ENCODE results near the gene RAB8B. TPM values are rescaled to one million over a fixed set of nuclear protein-coding genes. Genes with fewer than 3 reads are reported as not detected.

The RAB8B gene
- polyA plus RNA-seq, 1 donor, result 23.2 TPM

DNA sequence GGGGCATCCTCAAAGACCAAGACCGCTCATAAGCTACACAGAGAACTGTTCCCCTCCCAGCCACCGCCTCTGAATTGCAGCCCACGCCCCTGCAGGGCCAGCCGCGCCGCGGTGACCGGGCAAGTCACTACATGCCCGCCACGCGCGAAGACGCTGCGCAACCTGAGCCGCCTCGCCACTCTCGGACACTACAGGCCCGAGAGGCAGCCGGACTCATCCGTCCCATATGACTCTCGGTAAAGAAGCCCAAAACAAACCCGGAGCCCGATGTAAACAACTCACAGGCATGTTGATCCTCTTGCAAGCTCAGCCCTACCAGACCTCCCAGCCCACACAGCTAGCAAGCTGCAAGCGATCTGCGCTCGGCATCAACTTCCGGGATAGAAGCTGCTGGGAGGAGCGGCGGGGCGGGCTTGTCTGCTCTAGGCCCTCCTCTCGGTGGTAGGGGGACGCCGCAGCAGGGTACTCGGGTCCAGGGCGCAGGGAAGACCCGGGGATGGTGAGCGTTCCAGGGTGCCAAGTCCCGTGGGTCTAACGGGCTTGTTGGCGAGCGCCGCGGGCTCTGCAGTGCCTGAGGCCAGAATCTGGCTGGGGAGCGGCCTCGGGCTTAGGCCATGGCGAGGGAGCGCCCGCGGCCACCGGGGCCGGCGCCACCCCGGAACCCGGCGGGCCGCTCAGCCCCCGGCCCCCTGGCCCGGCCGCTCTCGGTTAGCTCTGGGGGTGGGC, 32.1 kb upstream of the RAB8B start, which contains the start of gene RPS27L:
Gene RPS27L (minus strand): TSS at position 360 of the 726 bp plus-strand sequence. CDS start 72 bp downstream, at position 288.
- WGBS (ENCODE audit: insufficient coverage, low lambda C conversion rate), result no CpG with 5 or more reads among the region's 60 CpGs
- H3K27me3 ChIP-seq (ENCODE audit: control insufficient read depth, insufficient read depth, low read length), result no peaks in the 10 kb centered on the region
- no peaks in the 10 kb centered on the region for H3K4me1 ChIP-seq (ENCODE audit: control insufficient read depth, insufficient read depth, low read length)
- no peaks in the 10 kb centered on the region for H3K9me3 ChIP-seq (ENCODE audit: control insufficient read depth, low read depth, low read length)
- DNase-seq, result peak; percentile 89 to 96
- peaks cover 10% of the 10 kb centered on the region for H3K36me3 ChIP-seq (ENCODE audit: control insufficient read depth, insufficient read depth, low read length)
- peak within 1 kb of the TSS; percentile 94 for H3K27ac ChIP-seq (ENCODE audit: low read length)
- H3K4me3 ChIP-seq (ENCODE audit: low read length), result peak within 1 kb of the TSS; percentile 76

DNA sequence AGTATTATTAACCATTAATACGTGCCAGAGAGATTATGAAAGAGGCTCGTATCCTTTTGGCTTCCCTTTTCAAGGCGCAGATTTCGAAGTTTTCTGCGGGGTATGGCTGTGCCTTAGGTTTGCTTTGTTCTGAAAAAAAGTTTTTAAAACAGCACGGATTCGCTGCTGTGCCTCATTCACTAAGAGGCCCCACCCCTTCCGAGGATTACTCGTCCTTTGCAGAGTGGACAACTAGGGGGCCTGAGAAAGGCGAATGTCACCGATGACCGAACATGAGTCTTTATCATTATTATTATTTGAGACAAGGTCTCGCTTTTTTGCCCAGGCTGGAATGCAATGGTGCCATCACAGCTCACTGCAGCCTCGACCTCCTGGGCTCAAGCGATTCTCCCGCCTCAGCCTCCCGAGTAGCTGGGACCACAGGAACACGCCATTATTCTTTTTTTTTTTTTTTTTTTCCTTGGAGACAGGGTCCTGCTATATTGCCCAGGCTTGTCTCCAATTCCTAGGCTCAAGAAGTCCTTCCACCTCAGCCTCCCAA, 31.4 kb upstream of the RAB8B start:
- peak overlapping the region; percentile 76 for H3K4me3 ChIP-seq (ENCODE audit: low read length)
- H3K36me3 ChIP-seq (ENCODE audit: control insufficient read depth, insufficient read depth, low read length), result peaks cover 6% of the 10 kb centered on the region
- no peaks in the 10 kb centered on the region for H3K4me1 ChIP-seq (ENCODE audit: control insufficient read depth, insufficient read depth, low read length)
- peak; percentile 45 to 75 for DNase-seq
- peak overlapping the region; percentile 94 for H3K27ac ChIP-seq (ENCODE audit: low read length)
- 0% methylated on average over 2 of the region's 18 CpGs for WGBS (ENCODE audit: insufficient coverage, low lambda C conversion rate)
- no peaks in the 10 kb centered on the region for H3K27me3 ChIP-seq (ENCODE audit: control insufficient read depth, insufficient read depth, low read length)
- H3K9me3 ChIP-seq (ENCODE audit: control insufficient read depth, low read depth, low read length), result no peaks in the 10 kb centered on the region

- H3K27ac ChIP-seq (ENCODE audit: low read length), result no peak overlapping the region
- DNase-seq, result no peak
- no peaks in the 10 kb centered on the region for H3K4me1 ChIP-seq (ENCODE audit: control insufficient read depth, insufficient read depth, low read length)
- H3K4me3 ChIP-seq (ENCODE audit: low read length), result no peak overlapping the region
- no peaks in the 10 kb centered on the region for H3K36me3 ChIP-seq (ENCODE audit: control insufficient read depth, insufficient read depth, low read length)
- no peaks in the 10 kb centered on the region for H3K9me3 ChIP-seq (ENCODE audit: control insufficient read depth, low read depth, low read length)
- no peaks in the 10 kb centered on the region for H3K27me3 ChIP-seq (ENCODE audit: control insufficient read depth, insufficient read depth, low read length)
Observed at GRCh38 chr15:63160638-63161037, 28.8 kb upstream of the RAB8B start.

GRCh38 chr15:63163217-63163616, 26.2 kb upstream of the RAB8B start:
- no peaks in the 10 kb centered on the region for H3K4me1 ChIP-seq (ENCODE audit: control insufficient read depth, insufficient read depth, low read length)
- no peaks in the 10 kb centered on the region for H3K27me3 ChIP-seq (ENCODE audit: control insufficient read depth, insufficient read depth, low read length)
- no peaks in the 10 kb centered on the region for H3K9me3 ChIP-seq (ENCODE audit: control insufficient read depth, low read depth, low read length)
- no peak for DNase-seq
- no peak overlapping the region for H3K27ac ChIP-seq (ENCODE audit: low read length)
- H3K4me3 ChIP-seq (ENCODE audit: low read length), result no peak overlapping the region
- WGBS (ENCODE audit: insufficient coverage, low lambda C conversion rate), result no CpG with 5 or more reads among the region's 4 CpGs
- no peaks in the 10 kb centered on the region for H3K36me3 ChIP-seq (ENCODE audit: control insufficient read depth, insufficient read depth, low read length)

GRCh38 chr15:63165166-63165859, 24.1 kb upstream of the RAB8B start:
- H3K9me3 ChIP-seq (ENCODE audit: control insufficient read depth, low read depth, low read length), result no peaks in the 10 kb centered on the region
- no peak for DNase-seq
- 93% methylated on average over 3 of the region's 6 CpGs for WGBS (ENCODE audit: insufficient coverage, low lambda C conversion rate)
- no peak overlapping the region for H3K4me3 ChIP-seq (ENCODE audit: low read length)
- no peaks in the 10 kb centered on the region for H3K4me1 ChIP-seq (ENCODE audit: control insufficient read depth, insufficient read depth, low read length)
- no peaks in the 10 kb centered on the region for H3K36me3 ChIP-seq (ENCODE audit: control insufficient read depth, insufficient read depth, low read length)
- H3K27me3 ChIP-seq (ENCODE audit: control insufficient read depth, insufficient read depth, low read length), result no peaks in the 10 kb centered on the region
- H3K27ac ChIP-seq (ENCODE audit: low read length), result no peak overlapping the region

DNA sequence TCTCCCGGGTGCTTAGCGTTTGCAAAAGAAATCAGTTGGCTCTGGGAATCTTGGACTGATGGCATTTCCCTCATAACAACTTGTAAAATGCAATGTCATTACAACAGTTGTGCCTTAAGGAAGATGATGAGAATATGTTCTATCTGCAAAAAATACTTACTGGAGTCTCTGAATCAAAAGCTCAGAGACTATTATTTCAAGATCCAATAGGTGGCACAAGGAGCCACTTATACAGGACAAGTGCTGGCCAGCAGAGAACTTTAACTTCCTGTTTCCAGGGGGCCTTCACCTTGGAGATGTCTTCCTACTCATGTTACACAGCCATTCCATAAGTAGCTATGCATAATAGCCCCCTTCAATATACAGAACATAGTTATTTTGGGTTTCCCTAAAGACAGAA, 23.2 kb upstream of the RAB8B start:
- no peak for DNase-seq
- Histone ChIP-seq H3K27me3 (ENCODE audit: control insufficient read depth, insufficient read depth, low read length) (no peaks in the 10 kb centered on the region), H3K27ac (ENCODE audit: low read length) (no peak overlapping the region), H3K36me3 (ENCODE audit: control insufficient read depth, insufficient read depth, low read length) (no peaks in the 10 kb centered on the region), H3K4me1 (ENCODE audit: control insufficient read depth, insufficient read depth, low read length) (no peaks in the 10 kb centered on the region), H3K4me3 (ENCODE audit: low read length) (no peak overlapping the region), H3K9me3 (ENCODE audit: control insufficient read depth, low read depth, low read length) (no peaks in the 10 kb centered on the region)
- WGBS (ENCODE audit: insufficient coverage, low lambda C conversion rate), result no CpG with 5 or more reads among the region's 2 CpGs

- DNase-seq, result no peak
- Histone ChIP-seq H3K27ac (ENCODE audit: low read length) (no peak overlapping the region), H3K9me3 (ENCODE audit: control insufficient read depth, low read depth, low read length) (no peaks in the 10 kb centered on the region), H3K4me1 (ENCODE audit: control insufficient read depth, insufficient read depth, low read length) (no peaks in the 10 kb centered on the region), H3K4me3 (ENCODE audit: low read length) (no peak overlapping the region), H3K36me3 (ENCODE audit: control insufficient read depth, insufficient read depth, low read length) (no peaks in the 10 kb centered on the region), H3K27me3 (ENCODE audit: control insufficient read depth, insufficient read depth, low read length) (no peaks in the 10 kb centered on the region)
- no CpG with 5 or more reads among the region's 2 CpGs for WGBS (ENCODE audit: insufficient coverage, low lambda C conversion rate)
Observed at GRCh38 chr15:63169788-63170187, 19.6 kb upstream of the RAB8B start.

DNA sequence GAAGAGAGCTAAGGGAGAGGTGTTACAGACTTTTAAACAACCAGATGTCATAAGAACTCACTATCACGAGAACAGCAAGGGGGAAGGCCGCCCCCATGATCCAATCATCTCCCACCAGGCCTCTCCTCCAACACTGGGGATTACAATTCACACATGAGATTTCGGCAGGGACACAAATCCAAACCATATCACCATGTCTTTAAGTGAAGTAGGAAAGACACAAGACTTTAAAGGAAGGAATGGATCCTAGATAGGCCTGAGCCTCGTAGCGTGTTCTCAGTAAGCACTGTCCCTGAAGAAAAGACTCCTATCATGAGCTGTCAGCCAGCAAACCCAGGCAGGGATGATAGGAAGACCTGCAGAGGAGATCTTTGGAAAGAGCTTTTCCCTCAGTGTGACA, 17.0 kb upstream of the RAB8B start:
- H3K27ac ChIP-seq (ENCODE audit: low read length), result no peak overlapping the region
- no CpG with 5 or more reads among the region's 5 CpGs for WGBS (ENCODE audit: insufficient coverage, low lambda C conversion rate)
- H3K27me3 ChIP-seq (ENCODE audit: control insufficient read depth, insufficient read depth, low read length), result no peaks in the 10 kb centered on the region
- H3K36me3 ChIP-seq (ENCODE audit: control insufficient read depth, insufficient read depth, low read length), result no peaks in the 10 kb centered on the region
- no peak for DNase-seq
- no peak overlapping the region for H3K4me3 ChIP-seq (ENCODE audit: low read length)
- H3K9me3 ChIP-seq (ENCODE audit: control insufficient read depth, low read depth, low read length), result no peaks in the 10 kb centered on the region
- no peaks in the 10 kb centered on the region for H3K4me1 ChIP-seq (ENCODE audit: control insufficient read depth, insufficient read depth, low read length)

DNA sequence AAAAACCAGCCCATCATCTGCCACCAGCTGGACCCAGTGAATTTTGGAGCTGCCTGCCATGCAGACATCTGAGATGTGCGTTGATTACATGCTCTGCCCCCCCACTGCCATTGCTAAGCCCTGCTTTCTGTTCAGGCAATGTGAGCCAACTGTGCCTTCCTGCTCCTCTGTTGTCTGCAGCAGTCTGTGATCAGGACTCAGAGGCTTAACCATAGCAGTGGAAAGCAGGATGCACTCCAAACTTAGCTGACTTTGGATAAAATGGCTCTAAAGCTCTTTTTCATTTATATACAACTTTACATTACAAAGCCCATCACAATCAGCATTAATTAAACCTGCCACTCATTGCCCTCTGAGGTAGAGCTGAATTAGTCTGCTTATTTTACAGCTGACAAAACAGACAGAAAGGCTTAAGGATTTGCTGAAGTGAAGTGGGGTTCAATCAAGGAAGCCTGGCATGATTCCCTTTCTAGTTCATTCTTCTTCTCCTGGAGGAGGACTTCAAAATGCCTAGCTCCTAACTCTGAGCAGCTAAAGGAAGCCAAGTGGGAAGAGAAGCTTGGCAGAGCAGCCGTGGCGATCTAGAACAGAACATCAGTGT, 16.5 kb upstream of the RAB8B start:
- no peaks in the 10 kb centered on the region for H3K27me3 ChIP-seq (ENCODE audit: control insufficient read depth, insufficient read depth, low read length)
- no peak overlapping the region for H3K27ac ChIP-seq (ENCODE audit: low read length)
- no peaks in the 10 kb centered on the region for H3K36me3 ChIP-seq (ENCODE audit: control insufficient read depth, insufficient read depth, low read length)
- H3K9me3 ChIP-seq (ENCODE audit: control insufficient read depth, low read depth, low read length), result no peaks in the 10 kb centered on the region
- H3K4me1 ChIP-seq (ENCODE audit: control insufficient read depth, insufficient read depth, low read length), result no peaks in the 10 kb centered on the region
- no peak for DNase-seq
- H3K4me3 ChIP-seq (ENCODE audit: low read length), result no peak overlapping the region
- WGBS (ENCODE audit: insufficient coverage, low lambda C conversion rate), result no CpG with 5 or more reads among the region's 3 CpGs

GRCh38 chr15:63176302-63176701, 13.1 kb upstream of the RAB8B start:
- no CpG with 5 or more reads among the region's 3 CpGs for WGBS (ENCODE audit: insufficient coverage, low lambda C conversion rate)
- no peak overlapping the region for H3K27ac ChIP-seq (ENCODE audit: low read length)
- H3K4me1 ChIP-seq (ENCODE audit: control insufficient read depth, insufficient read depth, low read length), result no peaks in the 10 kb centered on the region
- H3K27me3 ChIP-seq (ENCODE audit: control insufficient read depth, insufficient read depth, low read length), result no peaks in the 10 kb centered on the region
- H3K4me3 ChIP-seq (ENCODE audit: low read length), result no peak overlapping the region
- no peaks in the 10 kb centered on the region for H3K9me3 ChIP-seq (ENCODE audit: control insufficient read depth, low read depth, low read length)
- no peaks in the 10 kb centered on the region for H3K36me3 ChIP-seq (ENCODE audit: control insufficient read depth, insufficient read depth, low read length)
- no peak for DNase-seq

Measured in large intestine (tissue), 3 donors.